Astrocyte (in vitro differentiated cells and primary cell): ENCODE data around the gene CHAT.

ENCODE experiments used
- EZH2 ChIP-seq: IDR thresholded peaks from 2 replicates; pipeline ENCODE4 v1.6.1; 2012; ENCODE audit warnings: mild to moderate bottlenecking, low read length, inconsistent platforms; ENCODE audit not compliant: insufficient read depth
- TF ChIP-seq, protein P1 (sequence below): IDR thresholded peaks from 2 replicates; pipeline ENCODE4 v1.5.1; 2011; ENCODE audit warnings: low read depth, mild to moderate bottlenecking, inconsistent platforms, low read length, moderate library complexity; ENCODE audit not compliant: insufficient read depth

DNA sequence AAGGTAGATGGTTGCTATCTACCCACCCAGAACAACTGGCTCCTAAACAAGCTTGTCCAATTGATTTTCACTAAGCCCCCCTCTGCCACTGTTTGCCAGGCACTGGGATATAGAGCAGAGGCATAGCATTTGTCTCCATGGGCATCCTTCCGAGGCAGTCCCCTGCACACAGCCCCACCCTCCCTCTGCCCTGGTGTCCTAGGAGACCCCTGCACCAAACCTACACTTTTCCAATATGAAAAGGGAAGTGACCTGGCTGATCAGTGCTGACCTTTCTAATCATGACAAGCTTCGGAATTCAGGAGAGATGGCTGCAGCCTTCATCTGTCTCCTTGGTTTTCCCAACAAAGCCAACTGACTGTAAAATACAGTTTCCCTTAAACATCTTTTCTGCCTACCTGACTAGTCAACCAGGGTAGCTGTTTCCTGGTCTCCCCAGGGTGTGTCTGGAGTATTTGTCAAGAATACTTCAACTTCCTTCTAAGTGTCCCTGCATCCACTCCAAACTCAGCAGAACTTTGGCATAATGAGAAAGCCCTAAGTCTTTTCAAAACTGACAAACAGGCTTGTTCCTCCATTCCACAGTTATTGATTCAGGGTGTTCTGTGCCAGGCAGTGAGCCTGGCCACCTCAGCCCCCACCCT, 11.3 kb upstream of the CHAT start:
- TF ChIP-seq, protein P1, sequence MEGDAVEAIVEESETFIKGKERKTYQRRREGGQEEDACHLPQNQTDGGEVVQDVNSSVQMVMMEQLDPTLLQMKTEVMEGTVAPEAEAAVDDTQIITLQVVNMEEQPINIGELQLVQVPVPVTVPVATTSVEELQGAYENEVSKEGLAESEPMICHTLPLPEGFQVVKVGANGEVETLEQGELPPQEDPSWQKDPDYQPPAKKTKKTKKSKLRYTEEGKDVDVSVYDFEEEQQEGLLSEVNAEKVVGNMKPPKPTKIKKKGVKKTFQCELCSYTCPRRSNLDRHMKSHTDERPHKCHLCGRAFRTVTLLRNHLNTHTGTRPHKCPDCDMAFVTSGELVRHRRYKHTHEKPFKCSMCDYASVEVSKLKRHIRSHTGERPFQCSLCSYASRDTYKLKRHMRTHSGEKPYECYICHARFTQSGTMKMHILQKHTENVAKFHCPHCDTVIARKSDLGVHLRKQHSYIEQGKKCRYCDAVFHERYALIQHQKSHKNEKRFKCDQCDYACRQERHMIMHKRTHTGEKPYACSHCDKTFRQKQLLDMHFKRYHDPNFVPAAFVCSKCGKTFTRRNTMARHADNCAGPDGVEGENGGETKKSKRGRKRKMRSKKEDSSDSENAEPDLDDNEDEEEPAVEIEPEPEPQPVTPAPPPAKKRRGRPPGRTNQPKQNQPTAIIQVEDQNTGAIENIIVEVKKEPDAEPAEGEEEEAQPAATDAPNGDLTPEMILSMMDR: no peak
- TF ChIP-seq EZH2: no peak
